Spleen (tissue), 7 donors: ENCODE results near the gene CREB3.

Source experiments
- CTCF ChIP-seq, 11 experiments: fragments of 200-600 bp in 7 of 11; fragments of 450-650 bp in 4 of 11; sonication (generic) in 4 of 11; IDR thresholded peaks in 8 of 11; conservative IDR thresholded peaks in 3 of 11; 1 replicate in 7 of 11; 2 replicates in 4 of 11; pipeline versions ENCODE4 v1.4.0 to v1.8.0; 2016 to 2021; ENCODE audit warnings: antibody characterized with exemption in 11 of 11, inconsistent platforms in 4 of 11, mild to moderate bottlenecking in 1 of 11
- POLR2A ChIP-seq, 3 donors: fragments of 450-650 bp; IDR thresholded peaks; one replicate each; pipeline ENCODE4 v1.5.1; 2017; ENCODE audit warnings: antibody characterized with exemption in 3 of 3, mild to moderate bottlenecking in 1 of 3
- POLR2AphosphoS5 ChIP-seq, 3 donors: sonication (generic); formaldehyde crosslinking; IDR thresholded peaks; one replicate each; pipeline ENCODE4 v1.5.1; 2017; ENCODE audit warnings: antibody characterized with exemption in 3 of 3
- donor health status: DM: no; HTN: no; CAD: no; lungs with moderate emphysema.
- donor health status: DM: no; HTN: no; CAD: no.
- donor health status: DM: no; HTN: no; CAD: no.

- TF ChIP-seq CTCF (IDR thresholded peaks at IDR 0.05 in 8 of 11, conservative IDR thresholded peaks at IDR 0.05 in 3 of 11), result no peak
- TF ChIP-seq POLR2AphosphoS5 (IDR thresholded peaks at IDR 0.05), result no peak
- TF ChIP-seq POLR2A (IDR thresholded peaks at IDR 0.05), result no peak
Measured at GRCh38 chr9:35755071-35755470, 22.6 kb downstream of the CREB3 start.
